Measurements from ENCODE around the gene ATP13A5. TPM values are rescaled to one million over a fixed set of nuclear protein-coding genes. Genes with fewer than 3 reads are reported as not detected.

Gene ATP13A5
- total and polyA plus RNA-seq, 8 donors, result 0.55 to 2.0 TPM; not detected in 6

- no peaks in the 10 kb centered on the region for H3K9me3 ChIP-seq
- H3K4me3 ChIP-seq, result no peak overlapping the region
- TF ChIP-seq CTCF (IDR thresholded peaks at IDR 0.05) (no peak), POLR2A (IDR thresholded peaks at IDR 0.05) (no peak), EP300 (IDR thresholded peaks at IDR 0.05) (no peak), POLR2AphosphoS5 (IDR thresholded peaks at IDR 0.05) (no peak)
- 82 to 87% (median 84%) methylated on average over 3 of the region's 3 CpGs for WGBS, 5 donors
- H3K36me3 ChIP-seq, result no peaks in the 10 kb centered on the region
- DNase-seq, result no peak
- H3K4me1 ChIP-seq, result no peaks in the 10 kb centered on the region
- H3K27ac ChIP-seq, result no peak overlapping the region
- H3K27me3 ChIP-seq, result no peaks in the 10 kb centered on the region
- intact Hi-C loops (cut with DNase I; ENCODE audit: low total_unique reads), result no loop called here
Observed at GRCh38 chr3:193357291-193357690, 21.3 kb downstream of the ATP13A5 start.

GRCh38 chr3:193354423-193354822 lies 24.1 kb downstream of the ATP13A5 start:
- Histone ChIP-seq H3K9me3 (no peaks in the 10 kb centered on the region), H3K27me3 (no peaks in the 10 kb centered on the region), H3K4me1 (no peaks in the 10 kb centered on the region), H3K36me3 (no peaks in the 10 kb centered on the region), H3K27ac (no peak overlapping the region), H3K4me3 (no peak overlapping the region)
- no peak for TF ChIP-seq CTCF (IDR thresholded peaks at IDR 0.05)
- no peak for TF ChIP-seq POLR2AphosphoS5 (IDR thresholded peaks at IDR 0.05)
- no peak for TF ChIP-seq EP300 (IDR thresholded peaks at IDR 0.05)
- TF ChIP-seq POLR2A (IDR thresholded peaks at IDR 0.05), result no peak
- no peak for DNase-seq
- WGBS, 5 donors, result 59 to 77% (median 68%) methylated on average over 5 of the region's 5 CpGs
- intact Hi-C loops (cut with DNase I; ENCODE audit: low total_unique reads), result no loop called here

- Histone ChIP-seq H3K4me1 (no peaks in the 10 kb centered on the region), H3K36me3 (no peaks in the 10 kb centered on the region), H3K4me3 (no peak overlapping the region), H3K9me3 (no peaks in the 10 kb centered on the region), H3K27ac (no peak overlapping the region), H3K27me3 (no peaks in the 10 kb centered on the region)
- TF ChIP-seq POLR2A (IDR thresholded peaks at IDR 0.05) (no peak), EP300 (IDR thresholded peaks at IDR 0.05) (no peak), CTCF (IDR thresholded peaks at IDR 0.05) (no peak), POLR2AphosphoS5 (IDR thresholded peaks at IDR 0.05) (no peak)
- intact Hi-C loops (cut with DNase I; ENCODE audit: low total_unique reads), result no loop called here
- WGBS, 5 donors, result 59 to 78% (median 60%) methylated on average over 2 of the region's 2 CpGs
- DNase-seq, result no peak
Observed at GRCh38 chr3:193350744-193351143, 27.8 kb downstream of the ATP13A5 start.

GRCh38 chr3:193348686-193349085 lies 29.9 kb downstream of the ATP13A5 start:
- no peak for DNase-seq
- Histone ChIP-seq H3K4me3 (no peak overlapping the region), H3K27me3 (no peaks in the 10 kb centered on the region), H3K4me1 (no peaks in the 10 kb centered on the region), H3K9me3 (no peaks in the 10 kb centered on the region), H3K36me3 (no peaks in the 10 kb centered on the region), H3K27ac (no peak overlapping the region)
- 65 to 92% (median 79%) methylated on average over 3 of the region's 3 CpGs for WGBS, 5 donors
- intact Hi-C loops (cut with DNase I; ENCODE audit: low total_unique reads), result no loop called here
- TF ChIP-seq EP300 (IDR thresholded peaks at IDR 0.05) (no peak), POLR2A (IDR thresholded peaks at IDR 0.05) (no peak), CTCF (IDR thresholded peaks at IDR 0.05) (no peak), POLR2AphosphoS5 (IDR thresholded peaks at IDR 0.05) (no peak)
